ENCODE results near the gene ATG101. TPM values are rescaled to one million over a fixed set of nuclear protein-coding genes. Genes with fewer than 3 reads are reported as not detected.

ATG101 gene
- total and polyA plus RNA-seq, 2 experiments from 2014 or later = 27.7 to 60.3 TPM

- TF ChIP-seq REST (IDR thresholded peaks at IDR 0.05; ENCODE audit: unreplicated experiment) (no peak), EZH2phosphoT487 (IDR thresholded peaks at IDR 0.05; ENCODE audit: unreplicated experiment) (no peak), EZH2 (IDR thresholded peaks at IDR 0.05; ENCODE audit: low read depth, unreplicated experiment) (no peak), NANOG (IDR thresholded peaks at IDR 0.05; ENCODE audit: borderline replicate concordance) (no peak), ZNF331 (CRISPR knock-in tag; IDR thresholded peaks at IDR 0.05; ENCODE audit: low read depth) (no peak), CREB1 (CRISPR knock-in tag; IDR thresholded peaks at IDR 0.05; ENCODE audit: low read depth) (no peak), ZNF114 (CRISPR knock-in tag; IDR thresholded peaks at IDR 0.05) (no peak)
Measured at GRCh38 chr12:52026263-52026662, 43.5 kb upstream of the ATG101 start (continued).

DNA sequence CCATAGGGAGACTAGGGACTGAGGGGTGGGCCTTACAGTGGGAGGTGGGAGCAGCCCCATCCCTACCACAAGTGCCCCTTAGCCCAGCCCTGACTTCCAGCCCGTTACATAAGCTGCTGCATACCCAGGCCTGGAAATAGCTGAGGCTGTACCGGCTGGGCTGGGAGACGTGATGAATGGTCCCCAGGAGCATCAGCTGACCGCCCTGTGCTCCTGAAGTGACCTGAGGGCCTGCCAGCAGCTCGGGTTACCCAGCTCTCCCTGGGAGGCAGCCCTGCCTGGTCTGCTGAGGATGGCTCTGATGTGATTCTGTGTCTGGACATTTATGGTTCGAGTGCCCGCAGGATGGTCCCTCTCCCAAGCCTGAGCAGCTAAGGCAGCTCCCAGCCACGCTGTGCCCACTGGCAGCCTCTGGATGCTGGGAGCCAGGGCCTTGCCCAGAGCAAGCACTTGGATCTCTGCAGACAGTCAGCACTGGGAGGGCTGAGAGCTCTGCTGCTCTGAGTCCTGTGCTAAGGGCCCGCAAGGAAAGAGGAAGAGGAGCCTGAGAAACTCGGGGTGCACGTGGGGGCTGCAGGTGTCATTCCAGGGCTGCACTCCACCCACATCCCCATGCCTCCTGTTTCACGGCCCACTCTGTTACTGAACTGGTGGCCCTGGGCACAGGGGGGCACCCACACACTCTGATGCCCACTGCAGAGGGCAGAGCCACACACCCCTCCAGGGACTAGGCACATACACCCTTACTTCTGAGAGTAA lies 42.5 kb upstream of the ATG101 start:
- Mint-ChIP-seq H3K4me3 (no peak overlapping the region), H3K36me3 (ENCODE audit: low read depth) (no peaks in the 10 kb centered on the region), H3K27ac (no peak overlapping the region), H3K4me1 (peaks cover 22% of the 10 kb centered on the region), H3K27me3 (ENCODE audit: insufficient read depth, low read depth, poor library complexity) (peaks cover 35% of the 10 kb centered on the region), H3K9me3 (no peaks in the 10 kb centered on the region)
- H3K4me2 ChIP-seq = no peak overlapping the region
- H3K4me3 ChIP-seq = no peak overlapping the region
- H3K36me3 ChIP-seq (ENCODE audit: insufficient read depth) = no peaks in the 10 kb centered on the region
- H3K79me2 ChIP-seq (replicated peaks; ENCODE audit: insufficient read depth) = no peaks in the 10 kb centered on the region
- no peak overlapping the region for H2AFZ ChIP-seq
- peaks cover 29% of the 10 kb centered on the region for H3K27me3 ChIP-seq (ENCODE audit: insufficient read depth)
- no peak for TF ChIP-seq POLR2AphosphoS5 (IDR thresholded peaks at IDR 0.05; ENCODE audit: low read depth)
- no peak for TF ChIP-seq EZH2 (IDR thresholded peaks at IDR 0.05; ENCODE audit: low read depth, unreplicated experiment)
- no peaks in the 10 kb centered on the region for H4K20me1 ChIP-seq (replicated peaks; ENCODE audit: insufficient read depth)
- DNase-seq (ENCODE audit: low spot score) = no peak
- no peaks in the 10 kb centered on the region for H3K9me2 ChIP-seq (ENCODE audit: insufficient read depth)
- peaks cover 24% of the 10 kb centered on the region for H3K4me1 ChIP-seq (ENCODE audit: insufficient read depth)
- no peak overlapping the region for H3K27ac ChIP-seq (ENCODE audit: low read depth)
- H3F3A ChIP-seq (replicated peaks; ENCODE audit: low read depth) = peaks cover 6% of the 10 kb centered on the region; the same call in 1 of the 2 replicates
- no peak for ATAC-seq

GRCh38 chr12:52029685-52030084 lies 40.1 kb upstream of the ATG101 start:
- Histone ChIP-seq H3K4me1 (ENCODE audit: insufficient read depth) (peaks cover 19% of the 10 kb centered on the region), H4K20me1 (replicated peaks; ENCODE audit: insufficient read depth) (no peaks in the 10 kb centered on the region), H3K9me2 (ENCODE audit: insufficient read depth) (no peaks in the 10 kb centered on the region), H3K4me2 (peak overlapping the region; percentile 38; the same call in 1 of the 2 replicates), H3K27me3 (ENCODE audit: insufficient read depth) (peaks cover 19% of the 10 kb centered on the region), H3K4me3 (no peak overlapping the region), H3F3A (replicated peaks; ENCODE audit: low read depth) (peaks cover 1% of the 10 kb centered on the region; the same call in 1 of the 2 replicates), H2AFZ (no peak overlapping the region), H3K36me3 (ENCODE audit: insufficient read depth) (no peaks in the 10 kb centered on the region), H3K79me2 (replicated peaks; ENCODE audit: insufficient read depth) (no peaks in the 10 kb centered on the region), H3K27ac (ENCODE audit: low read depth) (no peak overlapping the region)
- H3K4me3 Mint-ChIP-seq = no peak overlapping the region; the same call in 2 of the 3 replicates
- H3K4me1 Mint-ChIP-seq = peaks cover 31% of the 10 kb centered on the region
- H3K36me3 Mint-ChIP-seq (ENCODE audit: low read depth) = no peaks in the 10 kb centered on the region
- peaks cover 38% of the 10 kb centered on the region for H3K27me3 Mint-ChIP-seq (ENCODE audit: insufficient read depth, low read depth, poor library complexity)
- H3K27ac Mint-ChIP-seq = no peak overlapping the region
- H3K9me3 Mint-ChIP-seq = no peaks in the 10 kb centered on the region
- peak; percentile 51 for ATAC-seq
- DNase-seq (ENCODE audit: low spot score) = peak; percentile 94
- TF ChIP-seq REST (IDR thresholded peaks at IDR 0.05; ENCODE audit: unreplicated experiment) = no peak
- TF ChIP-seq ZNF114 (CRISPR knock-in tag; IDR thresholded peaks at IDR 0.05) = no peak
